HCT116 (cell line): ENCODE measurements around the gene PGGT1B. TPM values are rescaled to one million over a fixed set of nuclear protein-coding genes. Genes with fewer than 3 reads are reported as not detected.

Experiments
- ATAC-seq: fragments of 200-7000 bp; cut with Tn5 transposase; 2 replicates; pipeline ENCODE4 v1.9.1; 2020; ENCODE audit warnings: mild to moderate bottlenecking, moderate library complexity
- BruUV-seq: library from RNA; stranded (reverse); fragments of 400-500 nt; replicated peaks from 2 replicates; lab custom pipeline; 2021; lab: Mats Ljungman, UMichigan
- CTCF ChIA-PET: fragments of 300-600 bp; sonication (Branson Sonifier 250); formaldehyde crosslinking; loops from one replicate; lab custom pipeline; 2021; ENCODE audit warnings: antibody characterized with exemption; lab: Charles Lee
- POLR2A ChIA-PET: fragments of 300-600, 350-600 bp; sonication (Branson Sonifier 250); formaldehyde crosslinking; loops from one replicate; lab custom pipeline; 2021; ENCODE audit warnings: antibody characterized with exemption; lab: Charles Lee
- RAD21 ChIA-PET, 2 experiments: fragments of 300-600 bp; sonication (Branson Sonifier 250); formaldehyde crosslinking; loops; one replicate each; lab custom pipeline; 2023; ENCODE audit warnings: low total read pairs in 2 of 2; ENCODE audit not compliant: uncharacterized antibody in 2 of 2, unreplicated experiment in 2 of 2, low non-redundant PET in 1 of 2; lab: Charles Lee
- DNase-seq: peaks from one replicate; pipeline ENCODE4 v3.0.0-alpha.2; 2010; ENCODE audit warnings: low read depth, low spot score
- H2AFZ ChIP-seq: fragments of 200-600 bp; shearing (Covaris generic), sonication (generic); 2 replicates; pipeline ENCODE4 v1.6.1; 2017; ENCODE audit warnings: low read depth, mixed run types, mixed read lengths, antibody characterized with exemption, low read length; ENCODE audit not compliant: poor library complexity, severe bottlenecking
- H3K27ac ChIP-seq: 2 replicates; pipeline ENCODE4 v1.5.1; 2012; ENCODE audit warnings: low read depth, low read length
- H3K27me3 ChIP-seq: fragments of 200-600 bp; sonication (generic); 2 replicates; pipeline ENCODE4 v1.6.1; 2016; ENCODE audit warnings: mixed run types, low read length, mixed read lengths; ENCODE audit not compliant: insufficient read depth
- H3K36me3 ChIP-seq, 2 experiments: fragments of 200-500 bp in 1 of 2; fragments of 200-600 bp in 1 of 2; sonication (Bioruptor generic) in 1 of 2; sonication (generic) in 1 of 2; 2 replicates each; pipeline versions ENCODE4 v1.5.1 to v1.6.1; 2014 to 2016; ENCODE audit warnings: low read length in 2 of 2, inconsistent platforms in 1 of 2, mixed read lengths in 1 of 2, mixed run types in 1 of 2; ENCODE audit not compliant: insufficient read depth in 2 of 2, control insufficient read depth in 1 of 2
- H3K4me1 ChIP-seq, 2 experiments: fragments of 200-600 bp in 1 of 2; sonication (generic) in 1 of 2; 2 replicates each; pipeline versions ENCODE4 v1.5.1 to v1.6.1; 2012 to 2017; ENCODE audit warnings: low read length in 2 of 2, inconsistent platforms in 1 of 2, mild to moderate bottlenecking in 1 of 2, mixed read lengths in 1 of 2, mixed run types in 1 of 2, moderate library complexity in 1 of 2; ENCODE audit not compliant: insufficient read depth in 2 of 2, control insufficient read depth in 1 of 2
- H3K4me2 ChIP-seq: fragments of 200-600 bp; sonication (generic); 2 replicates; pipeline ENCODE4 v1.6.1; 2017; ENCODE audit warnings: mixed run types, low read length, mixed read lengths
- H3K4me3 ChIP-seq, 2 experiments: fragments of 200-600 bp in 1 of 2; sonication (generic) in 1 of 2; replicated peaks in 1 of 2; 2 replicates each; pipeline ENCODE4 v1.5.1; 2011 to 2016; ENCODE audit warnings: low read length in 2 of 2, control low read depth in 1 of 2, low read depth in 1 of 2, mild to moderate bottlenecking in 1 of 2, mixed read lengths in 1 of 2, mixed run types in 1 of 2
- H3K79me2 ChIP-seq: fragments of 200-600 bp; sonication (generic); 2 replicates; pipeline ENCODE4 v1.6.1; 2017; ENCODE audit warnings: mild to moderate bottlenecking, mixed run types, low read length, moderate library complexity, mixed read lengths; ENCODE audit not compliant: insufficient read depth
- H3K9ac ChIP-seq: fragments of 200-600 bp; sonication (generic); 2 replicates; pipeline ENCODE4 v1.6.1; 2016; ENCODE audit warnings: low read length, mixed read lengths
- H3K9me2 ChIP-seq: fragments of 200-600 bp; sonication (generic), shearing (Covaris generic); 2 replicates; pipeline ENCODE4 v1.6.1; 2017; ENCODE audit warnings: mixed run types, mild to moderate bottlenecking, moderate library complexity; ENCODE audit not compliant: insufficient read depth
- H3K9me3 ChIP-seq, 2 experiments: fragments of 200-500 bp in 1 of 2; fragments of 200-600 bp in 1 of 2; sonication (Bioruptor generic) in 1 of 2; sonication (generic) in 1 of 2; 2 replicates each; pipeline ENCODE4 v1.6.1; 2014 to 2017; ENCODE audit warnings: low read length in 2 of 2, mixed read lengths in 2 of 2, inconsistent platforms in 1 of 2, low read depth in 1 of 2, mild to moderate bottlenecking in 1 of 2, mixed run types in 1 of 2, moderate library complexity in 1 of 2; ENCODE audit not compliant: control insufficient read depth in 1 of 2, insufficient read depth in 1 of 2
- H4K20me1 ChIP-seq: fragments of 200-600 bp; sonication (generic), shearing (Covaris generic); 2 replicates; pipeline ENCODE4 v1.6.1; 2017; ENCODE audit warnings: mixed run types, mild to moderate bottlenecking, moderate library complexity; ENCODE audit not compliant: insufficient read depth
- CBX3 ChIP-seq: IDR thresholded peaks from 2 replicates; pipeline ENCODE4 v1.6.1; 2012; ENCODE audit warnings: low read depth
- CEBPB ChIP-seq: IDR thresholded peaks from 2 replicates; pipeline ENCODE4 v1.6.1; 2012; ENCODE audit warnings: low read depth
- EGR1 ChIP-seq: IDR thresholded peaks from 2 replicates; pipeline ENCODE4 v1.6.1; 2012; ENCODE audit warnings: low read depth
- ELF1 ChIP-seq: IDR thresholded peaks from 2 replicates; pipeline ENCODE4 v1.6.1; 2012; ENCODE audit warnings: low read depth, borderline replicate concordance
- EZH2 ChIP-seq: fragments of 200-600 bp; sonication (generic); IDR thresholded peaks from 2 replicates; pipeline ENCODE4 v1.6.1; 2017; ENCODE audit warnings: antibody characterized with exemption, mixed run types
- EZH2phosphoT487 ChIP-seq: fragments of 200-600 bp; IDR thresholded peaks from 2 replicates; pipeline ENCODE4 v1.6.1; 2018; ENCODE audit warnings: antibody characterized with exemption, borderline replicate concordance
- POLR2A ChIP-seq: IDR thresholded peaks from 2 replicates; pipeline ENCODE4 v1.7.0; 2011; ENCODE audit warnings: borderline replicate concordance; ENCODE audit not compliant: insufficient read depth, insufficient read length; ENCODE audit errors: extremely low read depth
- RAD21 ChIP-seq: IDR thresholded peaks from 2 replicates; pipeline ENCODE4 v1.6.1; 2012; ENCODE audit warnings: low read depth, mild to moderate bottlenecking
- SP1 ChIP-seq: IDR thresholded peaks from 2 replicates; pipeline ENCODE4 v1.6.1; 2012; ENCODE audit warnings: low read depth
- YY1 ChIP-seq: IDR thresholded peaks from 2 replicates; pipeline ENCODE4 v1.6.1; 2011; ENCODE audit warnings: low read length, low read depth, moderate library complexity, mild to moderate bottlenecking; ENCODE audit not compliant: insufficient replicate concordance; ENCODE audit errors: extremely low read depth
- ZFX ChIP-seq: fragments of 450-650 bp; IDR thresholded peaks from 2 replicates; pipeline ENCODE4 v1.6.1; 2017
- ZNF274 ChIP-seq: fragments of 200-500 bp; sonication (Bioruptor generic); IDR thresholded peaks from 2 replicates; pipeline ENCODE4 v1.6.1; 2014; ENCODE audit warnings: mild to moderate bottlenecking, low read depth, low read length, inconsistent platforms
- intact Hi-C: fragments of 100-400 bp; cut with micrococcal nuclease; formaldehyde crosslinking; loops from 2 replicates; pipeline ENCODE4 v1.10.0; 2022
- total RNA-seq: library from RNA; stranded (reverse); gene quantifications from one replicate; pipeline ENCODE4 v1.2.1, GENCODE V29; 2021; ENCODE audit not compliant: unreplicated experiment
- TF ChIP-seq, protein P1 (sequence below): IDR thresholded peaks from 2 replicates; pipeline ENCODE4 v1.6.1; 2012; ENCODE audit warnings: low read depth
- TF ChIP-seq, protein P2 (sequence below), 3 experiments: fragments of 200-600 bp in 1 of 3; sonication (generic) in 1 of 3; IDR thresholded peaks in 2 of 3; conservative IDR thresholded peaks in 1 of 3; 2 replicates each; pipeline ENCODE4 v1.5.1; 2012 to 2017; ENCODE audit warnings: low read depth in 2 of 3, low read length in 2 of 3, antibody characterized with exemption in 1 of 3, borderline replicate concordance in 1 of 3, control low read depth in 1 of 3, mild to moderate bottlenecking in 1 of 3, mixed read lengths in 1 of 3, mixed run types in 1 of 3, moderate library complexity in 1 of 3; ENCODE audit not compliant: insufficient read depth in 1 of 3
- TF ChIP-seq, protein P3 (sequence below): IDR thresholded peaks from 2 replicates; pipeline ENCODE4 v1.6.1; 2012
- TF ChIP-seq, protein P4 (sequence below): IDR thresholded peaks from 2 replicates; pipeline ENCODE4 v1.6.1; 2012

The PGGT1B gene
- total RNA-seq, 1 experiment from 2014 or later: 45.8 TPM

DNA sequence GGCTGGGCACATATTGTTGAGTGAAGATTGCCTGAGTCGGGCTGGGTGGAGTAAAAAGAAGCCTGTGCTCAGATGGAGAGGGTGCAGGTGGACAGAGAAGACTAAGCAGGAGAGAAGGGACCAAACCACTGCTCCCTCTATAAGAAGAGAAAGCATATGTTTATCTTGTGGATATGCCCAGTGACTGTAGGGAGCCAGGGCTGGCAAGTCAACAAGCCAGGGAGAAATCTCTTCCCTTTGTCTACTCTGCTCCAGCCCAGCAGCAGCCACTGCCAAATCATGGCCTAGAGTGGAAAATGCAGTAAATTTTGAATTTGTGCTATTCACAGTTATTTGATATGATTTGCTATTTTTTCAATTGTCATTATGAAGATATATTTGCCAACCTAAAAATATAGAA lies 59.7 kb downstream of the PGGT1B start:
- H3K9ac ChIP-seq: no peak overlapping the region
- ATAC-seq (no peak), DNase-seq (no peak)
- no peaks in the 10 kb centered on the region for H3K9me3 ChIP-seq
- CTCF ChIA-PET: no interaction called here
- intact Hi-C loops: no loop called here
- H3K27me3 ChIP-seq: no peaks in the 10 kb centered on the region
- H3K9me2 ChIP-seq: no peaks in the 10 kb centered on the region
- no peak overlapping the region for H3K4me2 ChIP-seq
- H3K4me3 ChIP-seq: no peak overlapping the region
- no peaks in the 10 kb centered on the region for H3K36me3 ChIP-seq
- POLR2A ChIA-PET: no interaction called here
- no peaks in the 10 kb centered on the region for H3K79me2 ChIP-seq
- H3K4me1 ChIP-seq: no peaks in the 10 kb centered on the region
- BruUV-seq: no TSS peak
- no peak overlapping the region for H3K27ac ChIP-seq
- H2AFZ ChIP-seq: no peak overlapping the region
- H4K20me1 ChIP-seq: no peaks in the 10 kb centered on the region
- TF ChIP-seq CBX3 (no peak), EZH2phosphoT487 (no peak), RAD21 (no peak), SP1 (no peak), YY1 (no peak)
- RAD21 ChIA-PET: no interaction called here

DNA sequence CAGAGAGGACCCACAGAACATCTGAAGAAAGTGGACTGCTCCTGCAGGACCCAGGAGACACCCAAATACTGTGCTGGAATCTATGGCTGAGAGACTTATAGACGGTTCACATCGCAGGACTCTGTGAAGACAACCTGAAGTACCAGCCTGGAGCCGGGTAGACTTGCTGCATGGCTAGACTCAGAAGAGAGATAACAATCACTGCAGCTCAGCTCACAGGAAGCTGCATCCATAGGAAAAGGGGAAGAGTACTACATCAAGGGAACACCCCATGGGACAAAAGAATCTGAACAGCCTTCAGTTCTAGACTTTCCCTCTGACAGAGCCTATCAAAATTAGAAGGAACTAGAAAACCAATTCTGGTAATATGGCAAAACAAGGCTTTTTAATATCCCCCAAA lies 66.5 kb downstream of the PGGT1B start:
- Histone ChIP-seq H3K4me2 (no peak overlapping the region), H3K27ac (no peak overlapping the region), H3K4me1 (no peaks in the 10 kb centered on the region), H3K27me3 (no peaks in the 10 kb centered on the region), H3K36me3 (no peaks in the 10 kb centered on the region), H2AFZ (no peak overlapping the region), H4K20me1 (no peaks in the 10 kb centered on the region), H3K9me3 (no peaks in the 10 kb centered on the region), H3K4me3 (no peak overlapping the region), H3K79me2 (no peaks in the 10 kb centered on the region), H3K9ac (no peak overlapping the region), H3K9me2 (no peaks in the 10 kb centered on the region)
- ATAC-seq (no peak), DNase-seq (no peak)
- intact Hi-C loops: no loop called here
- ChIA-PET RAD21 (no interaction called here), POLR2A (no interaction called here), CTCF (no interaction called here)
- BruUV-seq: no TSS peak
- TF ChIP-seq ZNF274: no peak
- TF ChIP-seq, protein P1, sequence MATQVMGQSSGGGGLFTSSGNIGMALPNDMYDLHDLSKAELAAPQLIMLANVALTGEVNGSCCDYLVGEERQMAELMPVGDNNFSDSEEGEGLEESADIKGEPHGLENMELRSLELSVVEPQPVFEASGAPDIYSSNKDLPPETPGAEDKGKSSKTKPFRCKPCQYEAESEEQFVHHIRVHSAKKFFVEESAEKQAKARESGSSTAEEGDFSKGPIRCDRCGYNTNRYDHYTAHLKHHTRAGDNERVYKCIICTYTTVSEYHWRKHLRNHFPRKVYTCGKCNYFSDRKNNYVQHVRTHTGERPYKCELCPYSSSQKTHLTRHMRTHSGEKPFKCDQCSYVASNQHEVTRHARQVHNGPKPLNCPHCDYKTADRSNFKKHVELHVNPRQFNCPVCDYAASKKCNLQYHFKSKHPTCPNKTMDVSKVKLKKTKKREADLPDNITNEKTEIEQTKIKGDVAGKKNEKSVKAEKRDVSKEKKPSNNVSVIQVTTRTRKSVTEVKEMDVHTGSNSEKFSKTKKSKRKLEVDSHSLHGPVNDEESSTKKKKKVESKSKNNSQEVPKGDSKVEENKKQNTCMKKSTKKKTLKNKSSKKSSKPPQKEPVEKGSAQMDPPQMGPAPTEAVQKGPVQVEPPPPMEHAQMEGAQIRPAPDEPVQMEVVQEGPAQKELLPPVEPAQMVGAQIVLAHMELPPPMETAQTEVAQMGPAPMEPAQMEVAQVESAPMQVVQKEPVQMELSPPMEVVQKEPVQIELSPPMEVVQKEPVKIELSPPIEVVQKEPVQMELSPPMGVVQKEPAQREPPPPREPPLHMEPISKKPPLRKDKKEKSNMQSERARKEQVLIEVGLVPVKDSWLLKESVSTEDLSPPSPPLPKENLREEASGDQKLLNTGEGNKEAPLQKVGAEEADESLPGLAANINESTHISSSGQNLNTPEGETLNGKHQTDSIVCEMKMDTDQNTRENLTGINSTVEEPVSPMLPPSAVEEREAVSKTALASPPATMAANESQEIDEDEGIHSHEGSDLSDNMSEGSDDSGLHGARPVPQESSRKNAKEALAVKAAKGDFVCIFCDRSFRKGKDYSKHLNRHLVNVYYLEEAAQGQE: no peak
- TF ChIP-seq ELF1: no peak
- no peak for TF ChIP-seq EZH2
- TF ChIP-seq, protein P2, sequence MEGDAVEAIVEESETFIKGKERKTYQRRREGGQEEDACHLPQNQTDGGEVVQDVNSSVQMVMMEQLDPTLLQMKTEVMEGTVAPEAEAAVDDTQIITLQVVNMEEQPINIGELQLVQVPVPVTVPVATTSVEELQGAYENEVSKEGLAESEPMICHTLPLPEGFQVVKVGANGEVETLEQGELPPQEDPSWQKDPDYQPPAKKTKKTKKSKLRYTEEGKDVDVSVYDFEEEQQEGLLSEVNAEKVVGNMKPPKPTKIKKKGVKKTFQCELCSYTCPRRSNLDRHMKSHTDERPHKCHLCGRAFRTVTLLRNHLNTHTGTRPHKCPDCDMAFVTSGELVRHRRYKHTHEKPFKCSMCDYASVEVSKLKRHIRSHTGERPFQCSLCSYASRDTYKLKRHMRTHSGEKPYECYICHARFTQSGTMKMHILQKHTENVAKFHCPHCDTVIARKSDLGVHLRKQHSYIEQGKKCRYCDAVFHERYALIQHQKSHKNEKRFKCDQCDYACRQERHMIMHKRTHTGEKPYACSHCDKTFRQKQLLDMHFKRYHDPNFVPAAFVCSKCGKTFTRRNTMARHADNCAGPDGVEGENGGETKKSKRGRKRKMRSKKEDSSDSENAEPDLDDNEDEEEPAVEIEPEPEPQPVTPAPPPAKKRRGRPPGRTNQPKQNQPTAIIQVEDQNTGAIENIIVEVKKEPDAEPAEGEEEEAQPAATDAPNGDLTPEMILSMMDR (IDR thresholded peaks at IDR 0.05 in 2 of 3, conservative IDR thresholded peaks at IDR 0.05 in 1 of 3; ENCODE audit: borderline replicate concordance in 1 of 3, insufficient read depth in 1 of 3, low read depth in 2 of 3, low read length in 2 of 3): no peak
- TF ChIP-seq, protein P3, sequence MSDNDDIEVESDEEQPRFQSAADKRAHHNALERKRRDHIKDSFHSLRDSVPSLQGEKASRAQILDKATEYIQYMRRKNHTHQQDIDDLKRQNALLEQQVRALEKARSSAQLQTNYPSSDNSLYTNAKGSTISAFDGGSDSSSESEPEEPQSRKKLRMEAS: no peak
- TF ChIP-seq ZFX: no peak
- no peak for TF ChIP-seq YY1
- no peak for TF ChIP-seq EGR1
- TF ChIP-seq POLR2A: no peak
- no peak for TF ChIP-seq CBX3
- no peak for TF ChIP-seq CEBPB
- TF ChIP-seq EZH2phosphoT487: no peak
- TF ChIP-seq, protein P4, sequence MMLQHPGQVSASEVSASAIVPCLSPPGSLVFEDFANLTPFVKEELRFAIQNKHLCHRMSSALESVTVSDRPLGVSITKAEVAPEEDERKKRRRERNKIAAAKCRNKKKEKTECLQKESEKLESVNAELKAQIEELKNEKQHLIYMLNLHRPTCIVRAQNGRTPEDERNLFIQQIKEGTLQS: no peak
